Activated CD8-positive, alpha-beta T cell treated with anti-CD3 and anti-CD28 coated beads, Interleukin-2, amount 10 ng/mL, durations not matched to agents 7 days and 5 days (primary cell): ENCODE data around the gene DKK3. TPM values are rescaled to one million over a fixed set of nuclear protein-coding genes. Genes with fewer than 3 reads are reported as not detected.

ENCODE experiments used
- ATAC-seq: fragments of 150-1000 bp; cut with Tn5 transposase; one replicate; pipeline ENCODE4 v1.10.0; 2021; ENCODE audit warnings: moderate library complexity
- CTCF ChIA-PET: fragments of 350-600 bp; sonication (Branson Sonifier 250); formaldehyde crosslinking; loops from one replicate; lab custom pipeline; 2021; ENCODE audit warnings: antibody characterized with exemption; lab: Charles Lee
- POLR2A ChIA-PET: fragments of 350-600 bp; sonication (Branson Sonifier 250); formaldehyde crosslinking; loops from one replicate; lab custom pipeline; 2021; ENCODE audit warnings: antibody characterized with exemption; lab: Charles Lee
- DNase-seq: peaks from one replicate; pipeline ENCODE4 v3.0.0-alpha.2; 2020
- H3K27ac Mint-ChIP-seq: one replicate; pipeline ENCODE4 v1.8.0; 2021; ENCODE audit warnings: mild to moderate bottlenecking, mixed read lengths
- H3K27me3 Mint-ChIP-seq: one replicate; pipeline ENCODE4 v1.8.0; 2021; ENCODE audit warnings: low read depth, mixed read lengths
- H3K36me3 Mint-ChIP-seq: one replicate; pipeline ENCODE4 v1.8.0; 2021; ENCODE audit warnings: low read depth, mixed read lengths
- H3K4me1 Mint-ChIP-seq: one replicate; pipeline ENCODE4 v1.8.0; 2021; ENCODE audit warnings: low read depth, mixed read lengths
- H3K4me3 Mint-ChIP-seq: one replicate; pipeline ENCODE4 v1.8.0; 2021; ENCODE audit warnings: mild to moderate bottlenecking, mixed read lengths
- H3K9me3 Mint-ChIP-seq: one replicate; pipeline ENCODE4 v1.8.0; 2022; ENCODE audit warnings: mixed read lengths; ENCODE audit not compliant: insufficient read depth
- total RNA-seq, 2 experiments: library from RNA; stranded (reverse); gene quantifications; one replicate each; pipeline ENCODE4 v1.2.3, GENCODE V29; 2021

Gene DKK3
- total RNA-seq, 2 experiments from 2014 or later, result 0.29 TPM; not detected in 1

DNA sequence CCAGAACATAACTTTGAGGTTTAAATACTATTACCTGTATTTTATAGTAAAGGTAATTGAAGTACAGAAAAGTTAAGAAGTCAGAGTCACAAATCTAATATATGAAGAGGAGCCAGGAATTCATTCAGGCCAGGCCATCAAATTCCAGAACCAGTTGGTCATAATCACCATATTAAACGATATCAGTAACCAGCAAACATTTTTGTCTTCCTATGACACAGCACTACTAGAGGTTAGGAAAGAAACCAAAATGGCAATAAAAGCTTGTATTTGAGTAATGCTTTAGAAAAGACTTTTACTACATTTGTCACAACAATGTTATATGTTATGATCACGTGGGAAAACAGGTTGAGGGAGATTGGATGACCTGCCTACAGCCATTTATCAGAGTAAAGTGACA, 62.2 kb downstream of the DKK3 start:
- H3K27ac Mint-ChIP-seq, result no peak overlapping the region
- no peaks in the 10 kb centered on the region for H3K4me1 Mint-ChIP-seq
- ChIA-PET CTCF (interaction anchor here (1.1 to 3.3 kb wide), 5 partner anchors 10 to 98 kb away, joined by 3 to 17 read pairs (median 4); no protein-coding TSS in a partner anchor), POLR2A (no interaction called here)
- H3K27me3 Mint-ChIP-seq, result no peaks in the 10 kb centered on the region
- peaks cover 37% of the 10 kb centered on the region for H3K36me3 Mint-ChIP-seq
- H3K9me3 Mint-ChIP-seq, result no peaks in the 10 kb centered on the region
- ATAC-seq, result no peak
- H3K4me3 Mint-ChIP-seq, result no peak overlapping the region
- DNase-seq, result no peak

DNA sequence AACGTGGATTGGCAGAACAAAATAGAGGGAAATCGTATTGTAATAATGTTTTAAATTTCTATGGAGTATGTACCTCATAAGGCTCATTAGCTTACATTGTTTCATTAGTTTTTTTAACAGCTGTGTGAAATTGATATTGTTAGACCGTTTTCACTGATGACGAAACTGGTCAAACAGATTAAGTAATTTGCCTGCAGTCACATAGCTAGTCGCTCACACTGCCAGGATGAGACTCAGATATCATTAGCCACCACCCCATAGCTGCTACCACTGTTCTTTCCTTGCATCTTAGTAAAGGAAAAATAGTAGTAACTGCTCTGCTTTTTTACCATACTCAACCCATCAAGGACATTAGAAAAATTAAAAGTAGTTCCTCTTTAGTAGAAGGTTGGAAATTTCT, 64.0 kb downstream of the DKK3 start:
- H3K4me1 Mint-ChIP-seq, result no peaks in the 10 kb centered on the region
- ATAC-seq (no peak), DNase-seq (no peak)
- ChIA-PET CTCF (interaction anchor here (1.2 to 2.0 kb wide), 4 partner anchors 13 to 337 kb away, joined by 3 to 6 read pairs (median 4); no protein-coding TSS in a partner anchor), POLR2A (no interaction called here)
- no peak overlapping the region for H3K27ac Mint-ChIP-seq
- peaks cover 35% of the 10 kb centered on the region for H3K36me3 Mint-ChIP-seq
- H3K27me3 Mint-ChIP-seq, result no peaks in the 10 kb centered on the region
- no peaks in the 10 kb centered on the region for H3K9me3 Mint-ChIP-seq
- no peak overlapping the region for H3K4me3 Mint-ChIP-seq

DNA sequence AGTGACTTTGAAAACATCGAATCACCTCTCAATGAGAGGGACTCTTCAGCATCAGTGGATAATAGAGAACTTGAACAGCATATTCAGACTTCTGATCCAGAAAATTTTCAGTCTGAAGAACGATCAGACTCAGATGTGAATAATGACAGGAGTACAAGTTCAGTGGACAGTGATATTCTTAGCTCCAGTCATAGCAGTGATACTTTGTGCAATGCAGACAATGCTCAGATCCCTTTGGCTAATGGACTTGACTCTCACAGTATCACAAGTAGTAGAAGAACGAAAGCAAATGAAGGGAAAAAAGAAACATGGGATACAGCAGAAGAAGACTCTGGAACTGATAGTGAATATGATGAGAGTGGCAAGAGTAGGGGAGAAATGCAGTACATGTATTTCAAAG, 65.8 kb downstream of the DKK3 start:
- Mint-ChIP-seq H3K36me3 (peaks cover 40% of the 10 kb centered on the region), H3K9me3 (no peaks in the 10 kb centered on the region), H3K4me3 (no peak overlapping the region), H3K27ac (no peak overlapping the region), H3K27me3 (no peaks in the 10 kb centered on the region), H3K4me1 (no peaks in the 10 kb centered on the region)
- POLR2A ChIA-PET, result no interaction called here
- DNase-seq, result no peak
- ATAC-seq, result no peak
- CTCF ChIA-PET, result interaction anchor here (1.1 kb wide), 2 partner anchors 11 to 102 kb away, joined by 3 to 4 read pairs; no protein-coding TSS in a partner anchor

DNA sequence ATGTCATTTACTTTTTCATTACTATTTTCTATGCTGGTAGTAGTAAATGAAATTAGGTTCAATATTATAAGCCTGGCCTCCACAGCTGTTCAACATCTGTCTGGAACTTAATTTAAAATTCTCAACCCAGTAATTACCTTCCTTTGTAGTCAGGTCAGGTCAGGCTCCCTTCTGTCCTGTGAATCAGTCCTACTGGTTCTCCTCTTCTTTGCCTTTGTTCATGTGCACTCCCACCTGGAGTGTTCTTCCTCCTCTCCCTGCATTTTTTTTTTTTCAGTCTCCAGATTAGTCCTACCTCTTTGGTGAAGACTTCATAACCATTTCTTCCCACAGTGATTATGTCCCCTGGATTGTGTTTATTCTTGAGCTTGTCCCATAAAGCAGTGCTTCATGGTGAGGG, 67.9 kb downstream of the DKK3 start:
- CTCF ChIA-PET, result no interaction called here

DNA sequence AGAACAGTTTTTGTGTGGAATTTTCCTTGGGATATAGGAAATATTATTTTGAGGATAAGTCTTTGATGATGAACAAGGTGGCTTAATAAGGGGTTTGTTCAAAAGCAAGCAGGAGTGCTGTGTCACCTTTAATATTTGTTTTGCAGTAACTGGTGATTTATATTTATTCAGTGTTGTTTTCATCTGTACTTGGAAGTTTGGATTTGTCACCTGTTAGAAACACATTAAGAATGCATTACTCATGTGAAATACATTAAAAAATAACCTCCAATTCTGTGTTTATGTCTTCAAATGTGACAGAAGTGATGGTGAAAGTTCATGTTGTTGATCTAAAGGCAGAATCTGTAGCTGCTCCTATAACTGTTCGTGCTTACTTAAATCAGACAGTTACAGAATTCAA, 70.5 kb downstream of the DKK3 start:
- no peaks in the 10 kb centered on the region for H3K9me3 Mint-ChIP-seq
- H3K4me3 Mint-ChIP-seq, result no peak overlapping the region
- POLR2A ChIA-PET, result no interaction called here
- ATAC-seq, result no peak
- no peaks in the 10 kb centered on the region for H3K27me3 Mint-ChIP-seq
- H3K27ac Mint-ChIP-seq, result no peak overlapping the region
- DNase-seq, result no peak
- no peaks in the 10 kb centered on the region for H3K4me1 Mint-ChIP-seq
- CTCF ChIA-PET, result interaction anchor here (1.3 kb wide), 3 partner anchors 25 to 106 kb away, joined by 3 to 5 read pairs (median 4); no protein-coding TSS in a partner anchor
- peaks cover 50% of the 10 kb centered on the region for H3K36me3 Mint-ChIP-seq

More for the DNA sequence above, 67.9 kb downstream of the DKK3 start:
- Mint-ChIP-seq H3K4me1 (no peaks in the 10 kb centered on the region), H3K27ac (no peak overlapping the region), H3K9me3 (no peaks in the 10 kb centered on the region), H3K36me3 (peaks cover 39% of the 10 kb centered on the region), H3K27me3 (no peaks in the 10 kb centered on the region), H3K4me3 (no peak overlapping the region)
- ATAC-seq (no peak), DNase-seq (no peak)
- POLR2A ChIA-PET, result no interaction called here

DNA sequence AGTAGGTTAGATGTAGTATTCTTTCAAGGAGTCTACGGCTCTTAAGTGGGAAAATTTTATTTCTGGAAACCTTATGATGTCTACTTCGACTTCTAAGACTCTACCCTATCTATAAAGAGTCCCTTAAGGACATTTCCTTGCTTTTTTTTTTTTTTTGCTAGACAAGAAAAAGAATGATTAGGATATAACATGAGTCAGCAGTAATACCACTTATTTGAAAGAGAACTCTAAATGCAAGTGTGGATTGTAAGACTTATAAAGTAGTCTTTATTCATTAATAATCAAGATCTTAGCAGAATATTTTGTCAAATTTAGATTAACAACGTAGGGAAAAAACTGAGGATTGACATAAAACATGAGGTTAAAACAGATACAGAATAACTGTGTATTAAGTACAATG, 71.0 kb downstream of the DKK3 start:
- ChIA-PET CTCF (no interaction called here), POLR2A (no interaction called here)
- Mint-ChIP-seq H3K4me1 (no peaks in the 10 kb centered on the region), H3K9me3 (no peaks in the 10 kb centered on the region), H3K27me3 (no peaks in the 10 kb centered on the region), H3K36me3 (peaks cover 50% of the 10 kb centered on the region), H3K27ac (no peak overlapping the region), H3K4me3 (no peak overlapping the region)
- ATAC-seq (no peak), DNase-seq (no peak)

DNA sequence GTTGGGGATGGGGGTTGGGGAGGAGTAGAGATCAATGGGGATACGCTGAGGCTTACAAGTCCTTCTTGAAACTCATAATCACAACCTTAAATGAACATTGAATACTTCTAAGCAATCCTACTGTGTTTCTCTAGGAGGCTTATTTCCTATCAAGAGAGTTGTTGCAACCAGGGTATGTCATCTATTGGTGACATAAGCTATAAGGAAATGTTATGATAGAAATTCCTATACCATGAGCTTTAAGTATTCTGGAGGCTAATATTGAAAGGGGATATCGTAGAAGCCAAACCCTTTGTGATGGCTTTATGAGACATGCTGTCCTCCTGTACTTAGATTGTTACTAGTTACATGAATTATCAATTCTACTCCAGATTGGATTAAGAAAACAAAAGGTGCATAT, 72.9 kb downstream of the DKK3 start:
- ATAC-seq (no peak), DNase-seq (no peak)
- peaks cover 44% of the 10 kb centered on the region for H3K36me3 Mint-ChIP-seq
- H3K9me3 Mint-ChIP-seq, result no peaks in the 10 kb centered on the region
- POLR2A ChIA-PET, result no interaction called here
- no peak overlapping the region for H3K4me3 Mint-ChIP-seq
- no peak overlapping the region for H3K27ac Mint-ChIP-seq
- H3K4me1 Mint-ChIP-seq, result no peaks in the 10 kb centered on the region
- CTCF ChIA-PET, result interaction anchor here (1.0 kb wide), 1 partner anchor 109 kb away, joined by 3 read pairs; no protein-coding TSS in a partner anchor
- no peaks in the 10 kb centered on the region for H3K27me3 Mint-ChIP-seq

DNA sequence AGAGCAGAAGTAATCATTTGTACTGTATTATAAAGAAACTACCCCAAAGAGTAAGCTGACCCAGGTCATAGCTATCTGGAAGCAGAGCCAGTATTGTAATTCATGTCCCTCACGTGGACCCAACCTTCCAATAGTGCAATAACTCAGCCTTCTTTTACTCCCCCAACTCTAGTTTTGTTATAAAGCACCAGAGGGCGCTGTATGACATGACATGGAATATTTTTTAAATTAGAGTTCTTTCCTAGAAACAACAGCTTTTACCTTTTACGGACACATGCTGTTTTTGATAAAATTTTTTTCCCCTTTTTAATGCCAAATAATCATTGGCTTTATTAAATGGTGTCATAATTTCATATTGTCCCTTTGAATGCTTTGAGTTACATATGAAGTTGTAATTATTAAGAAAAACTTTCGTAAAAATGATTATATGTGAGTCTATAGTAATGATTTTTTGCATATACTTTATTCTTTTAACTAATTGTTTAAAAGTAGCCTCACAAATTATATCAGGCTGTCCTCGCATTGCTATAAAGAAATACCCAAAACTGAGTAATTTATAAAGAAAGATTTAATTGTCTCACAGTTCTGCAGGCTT, 76.9 kb downstream of the DKK3 start:
- Mint-ChIP-seq H3K4me1 (peaks cover 6% of the 10 kb centered on the region), H3K9me3 (no peaks in the 10 kb centered on the region), H3K4me3 (no peak overlapping the region), H3K36me3 (peaks cover 36% of the 10 kb centered on the region), H3K27me3 (no peaks in the 10 kb centered on the region), H3K27ac (no peak overlapping the region)
- DNase-seq (peak; percentile 27), ATAC-seq (peak; percentile 49)
- ChIA-PET POLR2A (no interaction called here), CTCF (interaction anchor here (0.6 to 2.6 kb wide), 22 partner anchors 10 to 352 kb away, joined by 3 to 31 read pairs (median 4); no protein-coding TSS in a partner anchor)

DNA sequence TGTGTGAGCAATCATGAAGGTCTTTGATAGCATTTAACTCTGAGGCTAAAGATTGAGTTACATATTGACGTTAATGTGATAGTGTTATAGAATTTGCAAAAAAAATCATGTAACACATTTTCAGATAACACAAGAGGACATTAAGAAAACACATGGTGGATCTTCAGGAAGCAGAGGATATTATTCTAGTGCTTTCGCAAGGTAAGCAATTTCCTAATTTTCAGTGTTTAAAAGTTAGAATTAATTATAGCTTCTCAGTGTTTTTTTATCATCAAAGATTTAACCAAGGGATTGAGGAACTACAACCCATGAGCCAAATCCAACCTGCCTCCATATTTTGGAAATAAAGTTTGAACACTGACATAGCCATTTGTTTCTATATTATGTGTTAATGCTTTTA, 78.5 kb downstream of the DKK3 start:
- H3K27ac Mint-ChIP-seq, result no peak overlapping the region
- ChIA-PET POLR2A (no interaction called here), CTCF (interaction anchor here (1.0 kb wide), 3 partner anchors 88 to 132 kb away, joined by 3 to 5 read pairs (median 3); partner anchors contain the start of gene USP47)

DNA sequence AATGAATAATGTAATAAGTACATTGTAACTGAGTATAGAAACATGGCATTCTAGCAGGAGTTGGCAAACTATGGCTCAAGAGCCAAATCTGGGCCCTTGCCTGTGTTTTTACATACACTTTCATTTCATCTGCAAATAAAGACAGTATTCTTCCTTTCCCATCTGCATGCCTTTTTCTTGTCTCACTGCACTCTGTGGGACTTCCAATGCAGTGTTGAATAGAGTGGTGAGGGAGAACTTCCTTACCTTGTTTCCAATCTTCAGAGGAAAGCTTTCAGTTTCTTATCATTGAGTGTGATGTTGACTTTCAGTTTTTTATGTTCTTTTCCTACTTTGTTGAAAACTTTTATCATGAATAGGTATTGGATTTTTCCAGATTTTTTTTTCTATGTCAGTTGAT, 84.6 kb downstream of the DKK3 start:
- POLR2A ChIA-PET, result interaction anchor here (0.6 kb wide), 1 partner anchor 1088 kb away, joined by 3 read pairs; no protein-coding TSS in a partner anchor
- H3K27me3 Mint-ChIP-seq, result no peaks in the 10 kb centered on the region
- no peak overlapping the region for H3K27ac Mint-ChIP-seq
- H3K9me3 Mint-ChIP-seq, result no peaks in the 10 kb centered on the region
- DNase-seq (no peak), ATAC-seq (no peak)
- peaks cover 19% of the 10 kb centered on the region for H3K4me1 Mint-ChIP-seq
- peaks cover 51% of the 10 kb centered on the region for H3K36me3 Mint-ChIP-seq
- CTCF ChIA-PET, result no interaction called here
- H3K4me3 Mint-ChIP-seq, result no peak overlapping the region

More for the DNA sequence above, 78.5 kb downstream of the DKK3 start:
- H3K36me3 Mint-ChIP-seq, result peaks cover 47% of the 10 kb centered on the region
- no peak for ATAC-seq
- no peaks in the 10 kb centered on the region for H3K9me3 Mint-ChIP-seq
- no peak overlapping the region for H3K4me3 Mint-ChIP-seq
- H3K4me1 Mint-ChIP-seq, result peaks cover 8% of the 10 kb centered on the region
- no peaks in the 10 kb centered on the region for H3K27me3 Mint-ChIP-seq
- DNase-seq, result no peak

DNA sequence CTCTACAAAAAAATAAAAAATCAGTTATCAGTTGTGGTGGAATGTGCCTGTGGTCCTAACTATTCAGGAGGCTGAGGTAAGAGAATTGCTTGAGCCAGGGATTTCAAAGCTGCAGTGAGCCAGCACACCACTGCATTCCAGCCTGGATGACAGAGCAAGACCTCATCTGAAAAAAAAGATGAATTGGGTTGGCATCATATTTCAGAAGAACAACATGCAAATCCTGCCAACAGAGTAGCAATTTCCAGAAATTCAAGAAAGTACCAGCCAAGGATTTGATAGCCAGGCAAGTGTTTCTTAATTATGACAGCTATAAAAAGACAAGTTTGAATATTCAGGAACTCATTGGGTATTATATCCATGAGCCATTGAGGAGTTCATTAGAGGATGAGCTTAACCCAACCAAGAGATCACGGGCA, 91.4 kb downstream of the DKK3 start:
- DNase-seq, result no peak
- Mint-ChIP-seq H3K27me3 (no peaks in the 10 kb centered on the region), H3K9me3 (no peaks in the 10 kb centered on the region), H3K4me1 (no peaks in the 10 kb centered on the region), H3K36me3 (peaks cover 22% of the 10 kb centered on the region), H3K27ac (no peak overlapping the region), H3K4me3 (no peak overlapping the region)
- ChIA-PET POLR2A (no interaction called here), CTCF (interaction anchor here (0.9 kb wide), 1 partner anchor 415 kb away, joined by 3 read pairs; no protein-coding TSS in a partner anchor)
- no peak for ATAC-seq

DNA sequence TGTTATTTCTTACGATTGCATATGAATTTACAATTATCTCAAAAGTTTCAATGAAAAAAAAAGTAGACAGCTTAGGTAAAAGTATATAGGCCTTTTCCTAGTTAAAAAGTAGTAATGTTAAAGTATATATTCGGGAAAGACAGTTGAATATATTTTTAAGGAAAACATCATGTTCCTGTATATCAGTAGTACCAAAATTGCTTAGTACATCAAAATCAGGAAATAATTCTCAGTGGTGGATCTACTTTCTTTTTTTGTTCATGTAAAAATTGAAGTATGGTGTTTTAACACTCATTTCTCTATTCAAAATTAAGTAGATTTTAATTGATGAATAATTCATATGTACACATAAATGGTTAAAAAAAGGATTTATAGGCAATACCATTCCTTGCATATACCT, 92.8 kb downstream of the DKK3 start:
- Mint-ChIP-seq H3K36me3 (peaks cover 26% of the 10 kb centered on the region), H3K27ac (no peak overlapping the region), H3K27me3 (no peaks in the 10 kb centered on the region), H3K4me3 (no peak overlapping the region), H3K4me1 (no peaks in the 10 kb centered on the region), H3K9me3 (no peaks in the 10 kb centered on the region)
- DNase-seq (no peak), ATAC-seq (no peak)
- ChIA-PET POLR2A (no interaction called here), CTCF (no interaction called here)
